Psoas muscle (tissue), 8 donors: ENCODE results near the gene CMTM4. TPM values are rescaled to one million over a fixed set of nuclear protein-coding genes. Genes with fewer than 3 reads are reported as not detected.

Experiments
- ATAC-seq, 4 donors: fragments of 200-7000 bp; cut with Tn5 transposase; one replicate each; pipeline ENCODE4 v1.9.1; 2020; ENCODE audit warnings: moderate library complexity in 3 of 4, mild to moderate bottlenecking in 2 of 4
- DNase-seq, 2 donors: peaks; one replicate each; pipeline ENCODE4 v3.0.0-alpha.2; 2020
- H3K27ac ChIP-seq: fragments of 200-600 bp; one replicate; pipeline ENCODE4 v1.8.0; 2022
- H3K27me3 ChIP-seq, 3 donors: fragments of 200-600 bp in 1 of 3; one replicate each; pipeline versions ENCODE4 v1.6.1 to v1.8.0; 2013 to 2022; ENCODE audit warnings: low read length in 2 of 3, mild to moderate bottlenecking in 2 of 3, moderate library complexity in 1 of 3; ENCODE audit not compliant: insufficient read depth in 3 of 3
- H3K36me3 ChIP-seq, 2 donors: fragments of 200-600 bp in 1 of 2; one replicate each; pipeline versions ENCODE4 v1.6.1 to v1.8.0; 2013 to 2022; ENCODE audit warnings: low read depth in 1 of 2, mild to moderate bottlenecking in 1 of 2, moderate library complexity in 1 of 2; ENCODE audit not compliant: insufficient read depth in 1 of 2
- H3K4me1 ChIP-seq: fragments of 200-600 bp; one replicate; pipeline ENCODE4 v1.8.0; 2022
- H3K4me3 ChIP-seq: fragments of 200-600 bp; one replicate; pipeline ENCODE4 v1.8.0; 2022; ENCODE audit warnings: mild to moderate bottlenecking
- H3K9me3 ChIP-seq: fragments of 200-600 bp; one replicate; pipeline ENCODE4 v1.8.0; 2022
- WGBS, 3 donors: extraction: QIAGEN DNeasy Blood & Tissue Kit; methylation state at CpG; one replicate each; pipeline versions ENCODE4 v1.1.6 to v1.1.7; 2013; 5-methylcytosine and 5-hydroxymethylcytosine counted together
- intact Hi-C, 2 donors: fragments of 100-400 bp; cut with DNase I; formaldehyde crosslinking; loops; one replicate each; pipeline versions ENCODE4 v1.11.0 to v1.14.2; 2022
- polyA plus RNA-seq, 3 donors: library from polyadenylated mRNA; stranded (reverse); fragments of 200-250 nt; gene quantifications; one replicate each; pipeline ENCODE4 v1.2.3, GENCODE V29; 2013
- total RNA-seq, 4 donors: library from RNA; stranded (reverse); fragmentation: NEBNext Ultra II Directional in 2 of 4; extraction: Animal tissue kit (Norgen Biotek cat#: 25700) in 2 of 4; gene quantifications; one replicate each; pipeline versions ENCODE4 v1.2.1 to v1.2.4, GENCODE V29; 2021 to 2023
- TF ChIP-seq, protein P1 (sequence below): fragments of 200-600 bp; IDR thresholded peaks from one replicate; pipeline ENCODE4 v1.8.0; 2022; ENCODE audit warnings: antibody characterized with exemption
- donor health status: healthy with polysubstance abuse.
- donor health status: DM: no; HTN: no; CAD: no; lungs with moderate emphysema.
- donor health status: Bipolar disorder and iron deficiency.
- donor health status: healthy.
- donor health status: DM: yes; HTN: yes; CAD: no.
- donor health status: DM: no; HTN: no; CAD: no.
- donor health status: DM: no; HTN: no; CAD: no.
- donor health status: DM: yes; HTN: yes; CAD: no.

Gene CMTM4
- total and polyA plus RNA-seq, 7 donors = 2.3 to 10.3 (median 7.7) TPM

DNA sequence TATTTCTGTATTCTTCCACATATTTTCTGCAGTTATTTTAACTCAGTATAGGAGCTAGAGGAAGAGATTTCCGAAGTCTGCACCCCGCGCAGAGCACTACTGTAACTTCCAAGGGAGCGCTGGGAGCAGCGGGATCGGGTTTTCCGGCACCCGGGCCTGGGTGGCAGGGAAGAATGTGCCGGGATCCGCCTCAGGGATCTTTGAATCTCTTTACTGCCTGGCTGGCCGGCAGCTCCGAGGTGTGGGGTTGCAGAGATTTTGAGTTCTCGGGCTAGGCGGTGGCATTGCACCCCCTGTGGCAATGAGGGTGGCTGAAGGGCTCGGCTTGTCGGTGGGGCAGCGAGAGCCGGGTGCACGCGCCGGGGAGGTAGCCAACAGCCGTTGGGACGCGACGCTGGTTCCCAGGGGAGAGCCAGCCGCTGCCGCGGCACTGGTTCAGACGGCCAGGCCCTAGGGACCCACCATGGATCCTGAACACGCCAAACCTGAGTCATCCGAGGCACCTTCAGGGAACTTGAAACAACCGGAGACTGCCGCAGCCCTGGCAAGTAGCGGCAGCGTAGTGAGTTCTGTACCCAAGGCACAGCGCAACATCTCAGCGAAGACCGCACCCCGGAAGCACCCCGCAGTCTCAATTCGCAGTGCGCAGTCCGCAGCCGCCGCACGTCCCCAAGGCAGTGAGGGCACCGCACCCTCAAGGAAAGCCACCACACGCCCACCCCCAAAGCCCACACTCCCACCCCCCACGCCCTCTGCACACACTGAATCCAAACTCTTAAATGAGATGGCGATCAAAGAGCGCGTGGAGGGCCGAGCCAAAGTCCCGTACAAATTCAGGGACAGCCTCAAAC, 130.3 kb downstream of the CMTM4 start, which contains the start of gene CMTM1:
TSS of gene CMTM1 (plus strand) at position 389 of the 851 bp plus-strand sequence. CDS start at position 464, 75 bp downstream.
- Histone ChIP-seq H3K27ac (no peak within 1 kb of the TSS), H3K27me3 (no peaks in the 10 kb centered on the region), H3K4me3 (no peak within 1 kb of the TSS), H3K4me1 (no peaks in the 10 kb centered on the region), H3K9me3 (no peaks in the 10 kb centered on the region), H3K36me3 (no peaks in the 10 kb centered on the region)
- ATAC-seq = no peak
- no peak for DNase-seq
- TF ChIP-seq, protein P1, sequence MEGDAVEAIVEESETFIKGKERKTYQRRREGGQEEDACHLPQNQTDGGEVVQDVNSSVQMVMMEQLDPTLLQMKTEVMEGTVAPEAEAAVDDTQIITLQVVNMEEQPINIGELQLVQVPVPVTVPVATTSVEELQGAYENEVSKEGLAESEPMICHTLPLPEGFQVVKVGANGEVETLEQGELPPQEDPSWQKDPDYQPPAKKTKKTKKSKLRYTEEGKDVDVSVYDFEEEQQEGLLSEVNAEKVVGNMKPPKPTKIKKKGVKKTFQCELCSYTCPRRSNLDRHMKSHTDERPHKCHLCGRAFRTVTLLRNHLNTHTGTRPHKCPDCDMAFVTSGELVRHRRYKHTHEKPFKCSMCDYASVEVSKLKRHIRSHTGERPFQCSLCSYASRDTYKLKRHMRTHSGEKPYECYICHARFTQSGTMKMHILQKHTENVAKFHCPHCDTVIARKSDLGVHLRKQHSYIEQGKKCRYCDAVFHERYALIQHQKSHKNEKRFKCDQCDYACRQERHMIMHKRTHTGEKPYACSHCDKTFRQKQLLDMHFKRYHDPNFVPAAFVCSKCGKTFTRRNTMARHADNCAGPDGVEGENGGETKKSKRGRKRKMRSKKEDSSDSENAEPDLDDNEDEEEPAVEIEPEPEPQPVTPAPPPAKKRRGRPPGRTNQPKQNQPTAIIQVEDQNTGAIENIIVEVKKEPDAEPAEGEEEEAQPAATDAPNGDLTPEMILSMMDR = no peak
- intact Hi-C loops = no loop called here
- 92 to 97% (median 94%) methylated on average over 54 of the region's 54 CpGs for WGBS, 3 donors

Other genes starting within 250 kb of the CMTM4 start
- 10 to 100 TPM; 10.0 to 14.7 (median 12.2) TPM for gene TK2, start 146.6 kb downstream of the CMTM4 start, total RNA-seq
- 1 to 10 TPM; 4.0 to 9.2 (median 7.4) TPM for gene TK2, start 146.6 kb downstream of the CMTM4 start, polyA plus RNA-seq
- gene CKLF, start 144.2 kb downstream of the CMTM4 start, total RNA-seq = 1 to 10 TPM; 4.1 to 8.7 (median 6.4) TPM
- 10 to 100 TPM in 2 of 3 donors, 1 to 10 TPM in 1; 5.4 to 21.1 (median 14.8) TPM for gene CKLF, start 144.2 kb downstream of the CMTM4 start, polyA plus RNA-seq
- 1 to 10 TPM in 1 of 4 donors, under 1 TPM in 1, not detected in 2; 0.76 to 1.1 TPM for gene CMTM1, start 130.3 kb downstream of the CMTM4 start, total RNA-seq
- gene CMTM1, start 130.3 kb downstream of the CMTM4 start, polyA plus RNA-seq = under 1 TPM in 2 of 3 donors, not detected in 1; 0.04 to 0.25 TPM
- not detected for gene CMTM2, start 117.3 kb downstream of the CMTM4 start, total RNA-seq
- under 1 TPM in 1 of 3 donors, not detected in 2; 0.17 TPM for gene CMTM2, start 117.3 kb downstream of the CMTM4 start, polyA plus RNA-seq
- gene CMTM3, start 92.0 kb downstream of the CMTM4 start, total RNA-seq = 1 to 10 TPM; 3.9 to 7.6 (median 5.2) TPM
- 1 to 10 TPM; 2.6 to 5.9 (median 3.5) TPM for gene CMTM3, start 92.0 kb downstream of the CMTM4 start, polyA plus RNA-seq
- gene DYNC1LI2, start 54.9 kb upstream of the CMTM4 start, total RNA-seq = 10 to 100 TPM; 60.4 to 68.7 (median 64.8) TPM
- 10 to 100 TPM; 30.8 to 76.0 (median 38.3) TPM for gene DYNC1LI2, start 54.9 kb upstream of the CMTM4 start, polyA plus RNA-seq
- gene TERB1, start 104.8 kb upstream of the CMTM4 start, total RNA-seq = under 1 TPM in 1 of 4 donors, not detected in 3; 0.26 TPM
- not detected for gene TERB1, start 104.8 kb upstream of the CMTM4 start, polyA plus RNA-seq
- gene NAE1, start 134.2 kb upstream of the CMTM4 start, total RNA-seq = 10 to 100 TPM; 23.8 to 34.4 (median 30.8) TPM
- gene NAE1, start 134.2 kb upstream of the CMTM4 start, polyA plus RNA-seq = 10 to 100 TPM; 22.7 to 46.1 (median 33.0) TPM
- gene CA7, start 147.7 kb upstream of the CMTM4 start, total RNA-seq = not detected
- gene CA7, start 147.7 kb upstream of the CMTM4 start, polyA plus RNA-seq = under 1 TPM in 1 of 3 donors, not detected in 2; 0.05 TPM
- gene PDP2, start 183.8 kb upstream of the CMTM4 start, total RNA-seq = 1 to 10 TPM; 3.0 to 5.2 (median 4.3) TPM
- 1 to 10 TPM; 1.0 to 2.5 (median 2.0) TPM for gene PDP2, start 183.8 kb upstream of the CMTM4 start, polyA plus RNA-seq
- 1 to 10 TPM in 1 of 4 donors, under 1 TPM in 1, not detected in 2; 0.53 to 3.3 TPM for gene CDH16, start 222.1 kb upstream of the CMTM4 start, total RNA-seq
- gene CDH16, start 222.1 kb upstream of the CMTM4 start, polyA plus RNA-seq = under 1 TPM; 0.65 to 0.78 (median 0.75) TPM
- 1,000 to 10,000 TPM in 1 of 4 donors, 100 to 1,000 TPM in 3; 164 to 2,869 (median 749) TPM for gene RRAD, start 228.8 kb upstream of the CMTM4 start, total RNA-seq
- gene RRAD, start 228.8 kb upstream of the CMTM4 start, polyA plus RNA-seq = 100 to 1,000 TPM; 168 to 304 (median 293) TPM
- 100 to 1,000 TPM; 145 to 346 (median 248) TPM for gene CIAO2B, start 237.7 kb upstream of the CMTM4 start, total RNA-seq
- 100 to 1,000 TPM; 431 to 818 (median 460) TPM for gene CIAO2B, start 237.7 kb upstream of the CMTM4 start, polyA plus RNA-seq
- gene CES2, start 238.8 kb upstream of the CMTM4 start, total RNA-seq = 10 to 100 TPM; 22.7 to 92.8 (median 57.6) TPM
- gene CES2, start 238.8 kb upstream of the CMTM4 start, polyA plus RNA-seq = 10 to 100 TPM; 12.8 to 22.4 (median 21.6) TPM